H9 (cell line): ENCODE data around the gene C1orf226. TPM values are rescaled to one million over a fixed set of nuclear protein-coding genes. Genes with fewer than 3 reads are reported as not detected.

Experiments
- DNase-seq: peaks from one replicate; pipeline ENCODE4 v3.0.0-alpha.2; 2017
- H2AFZ ChIP-seq: one replicate; pipeline ENCODE4 v1.6.1; 2013; ENCODE audit warnings: mild to moderate bottlenecking, low read length, control low read depth, moderate library complexity
- H2AK5ac ChIP-seq: 2 replicates; pipeline ENCODE4 v1.6.1; 2013; ENCODE audit warnings: low read length, control low read depth, mixed read lengths; ENCODE audit not compliant: insufficient read length
- H2BK120ac ChIP-seq: one replicate; pipeline ENCODE4 v1.6.1; 2013; ENCODE audit warnings: low read depth, mild to moderate bottlenecking, low read length, control low read depth, inconsistent platforms; ENCODE audit not compliant: poor library complexity, severe bottlenecking
- H2BK12ac ChIP-seq: 2 replicates; pipeline ENCODE4 v1.6.1; 2013; ENCODE audit warnings: low read length, control low read depth, mixed read lengths, low read depth; ENCODE audit not compliant: insufficient read length
- H2BK15ac ChIP-seq: 2 replicates; pipeline ENCODE4 v1.6.1; 2013; ENCODE audit warnings: low read depth, low read length, control low read depth
- H2BK20ac ChIP-seq: one replicate; pipeline ENCODE4 v1.6.1; 2013; ENCODE audit warnings: low read depth, mild to moderate bottlenecking, low read length, control low read depth, inconsistent platforms; ENCODE audit not compliant: poor library complexity, severe bottlenecking
- H2BK5ac ChIP-seq: 2 replicates; pipeline ENCODE4 v1.6.1; 2013; ENCODE audit warnings: low read length, control low read depth, mixed read lengths; ENCODE audit not compliant: insufficient read length
- H3K14ac ChIP-seq: 2 replicates; pipeline ENCODE4 v1.6.1; 2013; ENCODE audit warnings: low read length, control low read depth; ENCODE audit not compliant: insufficient read depth
- H3K18ac ChIP-seq: 2 replicates; pipeline ENCODE4 v1.6.1; 2013; ENCODE audit warnings: low read depth, mild to moderate bottlenecking, mixed read lengths, low read length, control low read depth; ENCODE audit not compliant: insufficient read length
- H3K23ac ChIP-seq: 2 replicates; pipeline ENCODE4 v1.6.1; 2013; ENCODE audit warnings: low read length, control low read depth, mixed read lengths, low read depth; ENCODE audit not compliant: insufficient read length
- H3K23me2 ChIP-seq: 2 replicates; pipeline ENCODE4 v1.6.1; 2013; ENCODE audit warnings: low read depth, mild to moderate bottlenecking, mixed read lengths, low read length, control low read depth; ENCODE audit not compliant: insufficient read length, poor library complexity, severe bottlenecking
- H3K27ac ChIP-seq: 2 replicates; pipeline ENCODE4 v1.5.1; 2013; ENCODE audit warnings: low read length, control low read depth, mixed read lengths, low read depth; ENCODE audit not compliant: insufficient read length
- H3K27me3 ChIP-seq: 2 replicates; pipeline ENCODE4 v1.6.1; 2013; ENCODE audit warnings: low read length, control low read depth, inconsistent platforms; ENCODE audit not compliant: insufficient read depth
- H3K4ac ChIP-seq: 2 replicates; pipeline ENCODE4 v1.6.1; 2013; ENCODE audit warnings: low read depth, mild to moderate bottlenecking, control low read depth, inconsistent platforms, low read length, moderate library complexity
- H3K4me1 ChIP-seq: 2 replicates; pipeline ENCODE4 v1.6.1; 2013; ENCODE audit warnings: low read length, control low read depth, inconsistent platforms; ENCODE audit not compliant: insufficient read depth
- H3K4me2 ChIP-seq: 2 replicates; pipeline ENCODE4 v1.6.1; 2013; ENCODE audit warnings: low read length, control low read depth, mixed read lengths; ENCODE audit not compliant: insufficient read length, insufficient read depth
- H3K56ac ChIP-seq: 2 replicates; pipeline ENCODE4 v1.6.1; 2013; ENCODE audit warnings: low read depth, mild to moderate bottlenecking, mixed read lengths, low read length, control low read depth; ENCODE audit not compliant: insufficient read length
- H3K79me1 ChIP-seq: 2 replicates; pipeline ENCODE4 v1.6.1; 2013; ENCODE audit warnings: low read depth, mild to moderate bottlenecking, moderate library complexity, low read length, control low read depth, inconsistent platforms; ENCODE audit not compliant: insufficient read depth, poor library complexity, severe bottlenecking
- H3K79me2 ChIP-seq: 2 replicates; pipeline ENCODE4 v1.6.1; 2013; ENCODE audit warnings: low read length, control low read depth, inconsistent platforms; ENCODE audit not compliant: insufficient read depth
- H3K9ac ChIP-seq: 2 replicates; pipeline ENCODE4 v1.6.1; 2013; ENCODE audit warnings: low read length, control low read depth, mixed read lengths; ENCODE audit not compliant: insufficient read length; ENCODE audit errors: extremely low read depth
- H3K9me3 ChIP-seq: one replicate; pipeline ENCODE4 v1.6.1; 2013; ENCODE audit warnings: low read depth, low read length, inconsistent platforms; ENCODE audit not compliant: control insufficient read depth
- H3T11ph ChIP-seq: one replicate; pipeline ENCODE4 v1.6.1; 2013; ENCODE audit warnings: mild to moderate bottlenecking, low read length, control low read depth, inconsistent platforms
- H4K20me1 ChIP-seq: one replicate; pipeline ENCODE4 v1.6.1; 2013; ENCODE audit not compliant: control insufficient read depth, insufficient read length, insufficient read depth
- H4K5ac ChIP-seq: 2 replicates; pipeline ENCODE4 v1.6.1; 2013; ENCODE audit warnings: low read depth, mild to moderate bottlenecking, mixed read lengths, low read length, control low read depth; ENCODE audit not compliant: insufficient read length
- H4K8ac ChIP-seq: replicated peaks from 2 replicates; pipeline ENCODE4 v1.6.1; 2013; ENCODE audit warnings: low read length, control low read depth, mixed read lengths, low read depth; ENCODE audit not compliant: insufficient read length
- H4K91ac ChIP-seq: 2 replicates; pipeline ENCODE4 v1.6.1; 2013; ENCODE audit warnings: low read depth, mild to moderate bottlenecking, moderate library complexity, mixed read lengths, low read length, control low read depth; ENCODE audit not compliant: insufficient read length
- H3K27ac Mint-ChIP-seq, 3 experiments: 2 replicates in 2 of 3; 3 replicates in 1 of 3; pipeline ENCODE4 v1.8.0; 2020 to 2021; ENCODE audit warnings: mixed read lengths in 3 of 3, mild to moderate bottlenecking in 1 of 3, moderate library complexity in 1 of 3
- H3K27me3 Mint-ChIP-seq: 2 replicates; pipeline ENCODE4 v1.8.0; 2021; ENCODE audit warnings: low read depth, mild to moderate bottlenecking, moderate library complexity, mixed read lengths
- H3K36me3 Mint-ChIP-seq, 3 experiments: 2 replicates in 2 of 3; 3 replicates in 1 of 3; pipeline ENCODE4 v1.8.0; 2020 to 2021; ENCODE audit warnings: low read depth in 3 of 3, mixed read lengths in 3 of 3; ENCODE audit not compliant: insufficient read depth in 1 of 3
- H3K4me1 Mint-ChIP-seq, 2 experiments: 2 replicates each; pipeline ENCODE4 v1.8.0; 2020; ENCODE audit warnings: mixed read lengths in 2 of 2
- H3K4me3 Mint-ChIP-seq, 2 experiments: 2 replicates in 1 of 2; 3 replicates in 1 of 2; pipeline ENCODE4 v1.8.0; 2020 to 2021; ENCODE audit warnings: mild to moderate bottlenecking in 2 of 2, mixed read lengths in 2 of 2, moderate library complexity in 1 of 2
- H3K9me3 Mint-ChIP-seq, 2 experiments: 2 replicates in 1 of 2; 3 replicates in 1 of 2; pipeline ENCODE4 v1.8.0; 2020; ENCODE audit warnings: mild to moderate bottlenecking in 2 of 2, mixed read lengths in 2 of 2, moderate library complexity in 1 of 2
- CTCF ChIP-seq: fragments of 200-600 bp; sonication (generic); conservative IDR thresholded peaks from 3 replicates; pipeline ENCODE4 v1.8.0; 2021; ENCODE audit warnings: antibody characterized with exemption, mild to moderate bottlenecking
- WGBS: extraction: QIAGEN DNeasy Blood & Tissue Kit; methylation state at CpG from one replicate; pipeline ENCODE4 v1.1.7; 2013; ENCODE audit warnings: missing lambda C conversion rate, low lambda C conversion rate, mixed read lengths; ENCODE audit not compliant: insufficient read length; ENCODE audit errors: extremely low coverage; 5-methylcytosine and 5-hydroxymethylcytosine counted together
- total RNA-seq: library from RNA; stranded (reverse); gene quantifications from 2 replicates; pipeline ENCODE4 v1.2.1, GENCODE V29; 2021

Gene C1orf226
- total RNA-seq, 1 experiment from 2014 or later = 11.5 TPM

GRCh38 chr1:162371611-162372010 lies 9.9 kb upstream of the C1orf226 start:
- H3K4me1 ChIP-seq = no peaks in the 10 kb centered on the region
- no peak overlapping the region for H4K91ac ChIP-seq
- H3K23me2 ChIP-seq = no peaks in the 10 kb centered on the region
- no peak overlapping the region for H4K5ac ChIP-seq
- H3K23ac ChIP-seq = no peak overlapping the region
- H3K79me1 ChIP-seq = no peaks in the 10 kb centered on the region
- DNase-seq = no peak
- no peak overlapping the region for H3T11ph ChIP-seq
- H3K9me3 Mint-ChIP-seq = no peaks in the 10 kb centered on the region
- no peak overlapping the region for H2AFZ ChIP-seq
- no peaks in the 10 kb centered on the region for H3K9me3 ChIP-seq
- H3K4me3 Mint-ChIP-seq = no peak overlapping the region
- H4K8ac ChIP-seq = no peak overlapping the region
- H3K4me1 Mint-ChIP-seq = no peaks in the 10 kb centered on the region
- no peaks in the 10 kb centered on the region for H3K79me2 ChIP-seq
- no peaks in the 10 kb centered on the region for H4K20me1 ChIP-seq
- H3K4me2 ChIP-seq = no peak overlapping the region
- H3K27me3 Mint-ChIP-seq = no peaks in the 10 kb centered on the region
- H2AK5ac ChIP-seq = no peak overlapping the region
- H3K4ac ChIP-seq = no peak overlapping the region
- no peak overlapping the region for H3K27ac Mint-ChIP-seq
- H3K56ac ChIP-seq = no peak overlapping the region
- H2BK20ac ChIP-seq = no peak overlapping the region
- H3K18ac ChIP-seq = no peak overlapping the region
- H3K27me3 ChIP-seq = no peaks in the 10 kb centered on the region
- H3K14ac ChIP-seq = no peak overlapping the region
- no peak overlapping the region for H3K27ac ChIP-seq
- H2BK12ac ChIP-seq = no peak overlapping the region
- TF ChIP-seq CTCF = no peak
- H2BK15ac ChIP-seq = no peak overlapping the region
- no CpG with 5 or more reads among the region's 6 CpGs for WGBS
- no peak overlapping the region for H2BK120ac ChIP-seq
- no peak overlapping the region for H2BK5ac ChIP-seq
- H3K36me3 Mint-ChIP-seq = peaks cover 0 to 11% (median 2%) of the 10 kb centered on the region in 3 experiments; a peak in 4 of 7 replicates
- H3K9ac ChIP-seq = no peak overlapping the region
